Activated CD8-positive, alpha-beta T cell treated with anti-CD3 and anti-CD28 coated beads for 36 hours (primary cell): ENCODE measurements around the gene GDAP2. TPM values are rescaled to one million over a fixed set of nuclear protein-coding genes. Genes with fewer than 3 reads are reported as not detected.

ENCODE experiments used
- ATAC-seq: fragments of 200-7000 bp; cut with Tn5 transposase; one replicate; pipeline ENCODE4 v1.10.0; 2021; ENCODE audit warnings: mild to moderate bottlenecking, moderate library complexity
- CTCF ChIA-PET: fragments of 350-600 bp; sonication (Branson Sonifier 250); formaldehyde crosslinking; loops from one replicate; lab custom pipeline; 2021; ENCODE audit warnings: antibody characterized with exemption; lab: Charles Lee
- POLR2A ChIA-PET: fragments of 350-600 bp; sonication (Branson Sonifier 250); formaldehyde crosslinking; loops from one replicate; lab custom pipeline; 2021; ENCODE audit warnings: antibody characterized with exemption; lab: Charles Lee
- DNase-seq: peaks from one replicate; pipeline ENCODE4 v3.0.0-alpha.2; 2020
- H3K27ac Mint-ChIP-seq: one replicate; pipeline ENCODE4 v1.8.0; 2021; ENCODE audit warnings: mild to moderate bottlenecking, mixed read lengths
- H3K27me3 Mint-ChIP-seq: one replicate; pipeline ENCODE4 v1.8.0; 2021; ENCODE audit warnings: mixed read lengths
- H3K36me3 Mint-ChIP-seq: one replicate; pipeline ENCODE4 v1.8.0; 2021; ENCODE audit warnings: low read depth, mixed read lengths
- H3K4me1 Mint-ChIP-seq: one replicate; pipeline ENCODE4 v1.8.0; 2021; ENCODE audit warnings: low read depth, mixed read lengths
- H3K4me3 Mint-ChIP-seq: one replicate; pipeline ENCODE4 v1.8.0; 2021; ENCODE audit warnings: mild to moderate bottlenecking, moderate library complexity, mixed read lengths
- H3K9me3 Mint-ChIP-seq: one replicate; pipeline ENCODE4 v1.8.0; 2021; ENCODE audit warnings: mixed read lengths
- CTCF ChIP-seq: fragments of 200-600 bp; IDR thresholded peaks from one replicate; pipeline ENCODE4 v1.8.0; 2022; ENCODE audit warnings: antibody characterized with exemption, mild to moderate bottlenecking
- intact Hi-C: fragments of 100-400 bp; cut with micrococcal nuclease; formaldehyde crosslinking; loops from one replicate; pipeline ENCODE4 v1.10.0; 2022
- total RNA-seq, 2 experiments: library from RNA; stranded (reverse); gene quantifications; one replicate each; pipeline ENCODE4 v1.2.3, GENCODE V29; 2021

Gene GDAP2
- total RNA-seq, 2 experiments from 2014 or later = 18.5 to 20.4 TPM

- ChIA-PET POLR2A (interaction anchor here (0.6 kb wide), 1 partner anchor 714 kb away, joined by 3 read pairs; no protein-coding TSS in a partner anchor), CTCF (interaction anchor here (1.0 kb wide), 1 partner anchor 10 kb away, joined by 3 read pairs; no protein-coding TSS in a partner anchor)
- peaks cover 10% of the 10 kb centered on the region for H3K36me3 Mint-ChIP-seq
- H3K27me3 Mint-ChIP-seq = no peaks in the 10 kb centered on the region
- DNase-seq (no peak), ATAC-seq (no peak)
- no peak overlapping the region for H3K27ac Mint-ChIP-seq
- H3K4me1 Mint-ChIP-seq = peaks cover 4% of the 10 kb centered on the region
- intact Hi-C loops = no loop called here
- no peak for TF ChIP-seq CTCF
- no peaks in the 10 kb centered on the region for H3K9me3 Mint-ChIP-seq
- no peak overlapping the region for H3K4me3 Mint-ChIP-seq
Measured at GRCh38 chr1:117886101-117886795, 43.2 kb downstream of the GDAP2 start.

GRCh38 chr1:117883616-117884015 lies 45.8 kb downstream of the GDAP2 start:
- peaks cover 4% of the 10 kb centered on the region for H3K4me1 Mint-ChIP-seq
- no peak overlapping the region for H3K4me3 Mint-ChIP-seq
- DNase-seq = no peak
- no peak for TF ChIP-seq CTCF
- ATAC-seq = no peak
- H3K27ac Mint-ChIP-seq = no peak overlapping the region
- intact Hi-C loops = no loop called here
- peaks cover 19% of the 10 kb centered on the region for H3K36me3 Mint-ChIP-seq
- CTCF ChIA-PET = no interaction called here
- no peaks in the 10 kb centered on the region for H3K27me3 Mint-ChIP-seq
- POLR2A ChIA-PET = no interaction called here
- H3K9me3 Mint-ChIP-seq = no peaks in the 10 kb centered on the region

- H3K4me3 Mint-ChIP-seq = no peak overlapping the region
- ChIA-PET CTCF (interaction anchor here (7.8 kb wide), 1 partner anchor 16 kb away, joined by 46 read pairs; no protein-coding TSS in a partner anchor), POLR2A (no interaction called here)
- H3K27me3 Mint-ChIP-seq = no peaks in the 10 kb centered on the region
- intact Hi-C loops = no loop called here
- no peak for DNase-seq
- no peak for TF ChIP-seq CTCF
- peaks cover 6% of the 10 kb centered on the region for H3K9me3 Mint-ChIP-seq
- no peak overlapping the region for H3K27ac Mint-ChIP-seq
- ATAC-seq = no peak
- H3K36me3 Mint-ChIP-seq = peaks cover 57% of the 10 kb centered on the region
- H3K4me1 Mint-ChIP-seq = no peaks in the 10 kb centered on the region
Measured at GRCh38 chr1:117879284-117879683, 50.1 kb downstream of the GDAP2 start.

GRCh38 chr1:117877823-117878222 lies 51.6 kb downstream of the GDAP2 start:
- CTCF ChIA-PET = interaction anchor here (7.8 kb wide), 1 partner anchor 18 kb away, joined by 46 read pairs; no protein-coding TSS in a partner anchor
- POLR2A ChIA-PET = no interaction called here
- Mint-ChIP-seq H3K4me3 (no peak overlapping the region), H3K4me1 (no peaks in the 10 kb centered on the region), H3K36me3 (peaks cover 66% of the 10 kb centered on the region), H3K9me3 (peaks cover 14% of the 10 kb centered on the region), H3K27me3 (no peaks in the 10 kb centered on the region), H3K27ac (no peak overlapping the region)
- ATAC-seq = no peak
- intact Hi-C loops = no loop called here
- TF ChIP-seq CTCF = no peak
- no peak for DNase-seq

- H3K36me3 Mint-ChIP-seq = peaks cover 79% of the 10 kb centered on the region
- CTCF ChIA-PET = no interaction called here
Measured at GRCh38 chr1:117871013-117871412, 58.4 kb downstream of the GDAP2 start.

More at GRCh38 chr1:117871013-117871412, 58.4 kb downstream of the GDAP2 start:
- Mint-ChIP-seq H3K27me3 (no peaks in the 10 kb centered on the region), H3K27ac (no peak overlapping the region), H3K4me1 (no peaks in the 10 kb centered on the region), H3K9me3 (peaks cover 15% of the 10 kb centered on the region), H3K4me3 (no peak overlapping the region)
- intact Hi-C loops = no loop called here
- POLR2A ChIA-PET = no interaction called here
- no peak for TF ChIP-seq CTCF
- DNase-seq = no peak
- ATAC-seq = no peak
